ENCODE data around the gene LIN7B.
A peak's percentile ranks its signal among the peaks of the same experiment; 100 is the strongest.

Gene LIN7B, protein sequence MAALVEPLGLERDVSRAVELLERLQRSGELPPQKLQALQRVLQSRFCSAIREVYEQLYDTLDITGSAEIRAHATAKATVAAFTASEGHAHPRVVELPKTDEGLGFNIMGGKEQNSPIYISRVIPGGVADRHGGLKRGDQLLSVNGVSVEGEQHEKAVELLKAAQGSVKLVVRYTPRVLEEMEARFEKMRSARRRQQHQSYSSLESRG

GRCh38 chr19:49113762-49114629 lies at the start of gene LIN7B:
Gene LIN7B (plus strand): TSS chr19:49114370. CDS start chr19:49114405, 35 bp downstream.
- TF ChIP-seq REST (IDR thresholded peaks at IDR 0.05; ENCODE audit: low read depth) (no peak), EGR1 (IDR thresholded peaks at IDR 0.05) (no peak), NFIC (IDR thresholded peaks at IDR 0.05) (no peak), FOXM1 (IDR thresholded peaks at IDR 0.05; ENCODE audit: borderline replicate concordance, low read depth) (no peak), RAD21 (IDR thresholded peaks at IDR 0.05; ENCODE audit: low read depth) (no peak), TAF1 (IDR thresholded peaks at IDR 0.05; ENCODE audit: low read depth) (peak; percentile 18; the same call in 1 of the 2 replicates), TCF12 (IDR thresholded peaks at IDR 0.05; ENCODE audit: low read depth) (no peak), EP300 (IDR thresholded peaks at IDR 0.05; ENCODE audit: borderline replicate concordance) (no peak), TEAD4 (IDR thresholded peaks at IDR 0.05) (no peak), YY1 (IDR thresholded peaks at IDR 0.05; ENCODE audit: low read depth) (peak; percentile 79), CREB1 (IDR thresholded peaks at IDR 0.05; ENCODE audit: low read depth) (no peak), ZBTB7A (IDR thresholded peaks at IDR 0.05; ENCODE audit: low read depth) (peak; percentile 57; the same call in 1 of the 2 replicates), CEBPB (IDR thresholded peaks at IDR 0.05) (peak; percentile 66)
- TF ChIP-seq, protein P1, sequence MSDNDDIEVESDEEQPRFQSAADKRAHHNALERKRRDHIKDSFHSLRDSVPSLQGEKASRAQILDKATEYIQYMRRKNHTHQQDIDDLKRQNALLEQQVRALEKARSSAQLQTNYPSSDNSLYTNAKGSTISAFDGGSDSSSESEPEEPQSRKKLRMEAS (IDR thresholded peaks at IDR 0.05), result peak; percentile 66; the same call in 1 of the 2 replicates
- TF ChIP-seq, protein P2, sequence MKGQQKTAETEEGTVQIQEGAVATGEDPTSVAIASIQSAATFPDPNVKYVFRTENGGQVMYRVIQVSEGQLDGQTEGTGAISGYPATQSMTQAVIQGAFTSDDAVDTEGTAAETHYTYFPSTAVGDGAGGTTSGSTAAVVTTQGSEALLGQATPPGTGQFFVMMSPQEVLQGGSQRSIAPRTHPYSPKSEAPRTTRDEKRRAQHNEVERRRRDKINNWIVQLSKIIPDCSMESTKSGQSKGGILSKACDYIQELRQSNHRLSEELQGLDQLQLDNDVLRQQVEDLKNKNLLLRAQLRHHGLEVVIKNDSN (IDR thresholded peaks at IDR 0.05), result peak; percentile 95

DNA sequence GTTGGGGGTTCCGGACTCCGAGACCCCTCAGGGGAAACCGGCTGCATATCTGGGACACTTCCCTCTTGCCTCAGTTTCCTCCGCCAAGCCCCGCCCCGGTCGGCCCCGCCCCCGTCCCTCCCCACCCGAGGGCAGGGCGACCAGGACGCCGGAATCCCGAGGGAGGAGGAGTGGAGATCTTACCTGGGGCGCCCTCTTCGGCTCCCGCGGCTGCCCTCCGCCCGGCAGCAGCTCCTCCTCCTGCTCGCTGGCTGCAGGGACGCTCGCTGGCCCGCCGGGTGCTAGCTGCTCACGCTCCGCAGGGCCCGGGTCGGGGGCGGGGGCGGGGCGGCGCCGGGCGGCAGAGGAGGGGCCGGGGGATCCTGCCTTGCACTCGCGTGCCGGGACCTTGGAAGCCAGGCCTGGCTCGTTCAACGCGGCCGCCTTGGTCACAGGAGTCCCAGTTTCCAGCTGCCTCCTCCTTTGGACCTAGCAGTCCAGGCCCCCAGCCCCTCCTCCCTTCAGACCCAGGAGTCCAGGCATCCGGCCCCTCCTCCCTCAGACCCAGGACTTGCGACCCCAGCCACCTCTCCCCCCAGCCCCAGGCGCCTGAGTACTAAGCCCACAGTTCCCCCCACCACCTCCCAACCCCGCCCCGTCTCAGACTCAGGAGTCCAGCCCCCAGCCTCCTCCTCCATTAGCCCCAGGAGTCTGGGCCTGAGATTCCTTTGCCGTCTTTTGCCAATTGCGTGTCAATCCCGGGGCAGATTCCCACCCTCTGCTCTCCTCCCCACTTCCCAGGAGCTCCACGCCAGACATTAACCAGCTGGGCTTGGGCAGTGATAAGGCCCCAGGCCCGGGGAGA lies 49.2 kb upstream of the LIN7B start, which contains the start of gene NTF4:
NTF4 (minus strand) TSS at position 51 of the 844 bp plus-strand sequence. CDS start 2,821 bp downstream, outside the sequence.
- no peak for TF ChIP-seq TEAD4 (IDR thresholded peaks at IDR 0.05)
- TF ChIP-seq, protein P1 (IDR thresholded peaks at IDR 0.05), result 0 out of 2 replicates have a peak, but pooled peaks have one; percentile 17

DNA sequence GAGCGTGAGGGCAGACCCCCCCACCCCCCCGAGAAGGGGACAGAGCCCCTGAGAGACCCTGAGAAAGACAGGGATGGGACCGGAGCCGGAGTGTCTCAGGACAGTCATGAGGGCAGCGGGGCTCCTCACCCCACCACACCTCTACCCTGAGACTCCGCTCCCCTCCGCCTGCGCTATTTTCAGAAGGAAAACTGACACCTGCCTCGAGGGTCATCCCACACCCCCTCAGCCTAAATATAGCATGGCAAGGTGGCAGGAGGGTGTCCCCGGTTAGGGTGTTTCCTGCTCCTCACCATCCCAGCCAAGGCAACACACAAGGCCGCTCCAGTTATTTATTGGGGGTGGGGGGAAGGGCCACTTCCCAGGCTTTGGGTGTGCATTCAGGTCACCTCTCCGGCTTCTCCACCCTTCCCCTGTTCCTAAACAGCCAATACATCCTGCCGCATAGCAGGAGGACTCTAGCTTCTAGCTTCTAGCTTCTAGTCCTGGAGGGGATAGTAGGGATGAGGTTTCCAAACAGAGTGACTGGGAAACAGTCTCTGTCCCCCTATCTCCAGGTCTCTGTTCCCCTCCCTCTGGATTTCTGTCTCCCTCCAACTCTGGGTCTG lies 48.2 kb upstream of the LIN7B start:
- no peak for TF ChIP-seq CEBPB (IDR thresholded peaks at IDR 0.05)
- TF ChIP-seq ZBTB7A (IDR thresholded peaks at IDR 0.05; ENCODE audit: low read depth), result 0 out of 2 replicates have a peak, but pooled peaks have one; percentile 11

GRCh38 chr19:49067554-49067953 lies 46.6 kb upstream of the LIN7B start:
- TF ChIP-seq, protein P2 (IDR thresholded peaks at IDR 0.05), result no peak
- no peak for TF ChIP-seq EP300 (IDR thresholded peaks at IDR 0.05; ENCODE audit: borderline replicate concordance)
- no peak for TF ChIP-seq EGR1 (IDR thresholded peaks at IDR 0.05)

DNA sequence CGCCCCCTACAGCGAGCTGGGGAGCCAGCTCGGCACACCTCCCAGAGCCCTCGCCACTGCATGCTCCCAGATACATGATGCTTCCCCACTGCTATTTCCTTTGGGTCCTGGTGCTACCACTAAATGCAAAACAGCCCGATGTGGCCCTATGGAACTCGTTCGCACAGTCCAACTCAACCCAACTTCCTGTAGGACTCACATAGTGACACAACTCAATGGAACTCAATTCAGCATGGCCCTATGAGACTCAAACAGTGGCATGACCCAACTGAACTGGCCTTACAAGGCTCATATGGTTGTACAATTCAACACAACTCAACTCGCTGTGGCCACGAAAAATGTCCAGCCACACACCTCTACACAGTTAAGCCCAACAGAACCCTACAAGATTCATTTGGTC lies 45.1 kb upstream of the LIN7B start:
- no peak for TF ChIP-seq RAD21 (IDR thresholded peaks at IDR 0.05; ENCODE audit: low read depth)
- no peak for TF ChIP-seq NFIC (IDR thresholded peaks at IDR 0.05)
- TF ChIP-seq YY1 (IDR thresholded peaks at IDR 0.05; ENCODE audit: low read depth), result no peak
- no peak for TF ChIP-seq ZBTB7A (IDR thresholded peaks at IDR 0.05; ENCODE audit: low read depth)
- no peak for TF ChIP-seq FOXM1 (IDR thresholded peaks at IDR 0.05; ENCODE audit: borderline replicate concordance, low read depth)
- no peak for TF ChIP-seq EP300 (IDR thresholded peaks at IDR 0.05; ENCODE audit: borderline replicate concordance)
- no peak for TF ChIP-seq CREB1 (IDR thresholded peaks at IDR 0.05; ENCODE audit: low read depth)

DNA sequence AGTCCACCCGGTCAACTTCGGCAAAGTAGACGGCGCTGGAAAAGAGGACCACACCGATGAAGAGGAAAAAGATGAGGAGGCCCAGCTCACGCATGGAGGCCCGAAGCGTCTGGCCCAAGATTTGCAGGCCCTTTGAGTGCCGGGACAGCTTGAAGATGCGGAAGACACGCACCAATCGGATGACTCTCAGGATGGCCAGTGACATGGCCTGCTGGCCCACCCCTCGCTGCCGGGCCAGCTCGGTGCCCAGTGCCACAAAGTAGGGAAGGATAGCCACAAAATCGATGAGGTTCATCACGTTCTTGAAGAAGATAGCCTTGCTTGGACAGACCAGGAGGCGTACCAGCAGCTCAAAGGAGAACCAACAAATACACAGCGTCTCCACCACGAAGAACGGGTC lies 43.8 kb upstream of the LIN7B start:
- TF ChIP-seq, protein P2 (IDR thresholded peaks at IDR 0.05), result no peak
- TF ChIP-seq CREB1 (IDR thresholded peaks at IDR 0.05; ENCODE audit: low read depth) (no peak), TCF12 (IDR thresholded peaks at IDR 0.05; ENCODE audit: low read depth) (no peak), ZBTB7A (IDR thresholded peaks at IDR 0.05; ENCODE audit: low read depth) (no peak), TEAD4 (IDR thresholded peaks at IDR 0.05) (no peak), EGR1 (IDR thresholded peaks at IDR 0.05) (no peak), YY1 (IDR thresholded peaks at IDR 0.05; ENCODE audit: low read depth) (no peak), NFIC (IDR thresholded peaks at IDR 0.05) (no peak), CEBPB (IDR thresholded peaks at IDR 0.05) (no peak)
